GM13977 (cell line): ENCODE measurements around the gene TTC33.

Experiments
- DNase-seq: peaks from one replicate; pipeline ENCODE4 v3.0.0; 2012; ENCODE audit warnings: low spot score
- in situ Hi-C: fragments of 300-500 bp; cut with MboI; formaldehyde crosslinking; loops from one replicate; pipeline ENCODE4 v1.12.0; 2022; ENCODE audit warnings: low sequenced_read_pairs, low pct_unique_long_range_greater_than_20kb, mixed read lengths, inconsistent platforms; ENCODE audit not compliant: unreplicated experiment
- TF ChIP-seq, protein P1 (sequence below): IDR thresholded peaks from 2 replicates; pipeline ENCODE4 v1.5.1; 2012; ENCODE audit warnings: mild to moderate bottlenecking, control low read depth; ENCODE audit not compliant: insufficient read depth; ENCODE audit errors: extremely low read depth, missing control alignments

Gene TTC33

DNA sequence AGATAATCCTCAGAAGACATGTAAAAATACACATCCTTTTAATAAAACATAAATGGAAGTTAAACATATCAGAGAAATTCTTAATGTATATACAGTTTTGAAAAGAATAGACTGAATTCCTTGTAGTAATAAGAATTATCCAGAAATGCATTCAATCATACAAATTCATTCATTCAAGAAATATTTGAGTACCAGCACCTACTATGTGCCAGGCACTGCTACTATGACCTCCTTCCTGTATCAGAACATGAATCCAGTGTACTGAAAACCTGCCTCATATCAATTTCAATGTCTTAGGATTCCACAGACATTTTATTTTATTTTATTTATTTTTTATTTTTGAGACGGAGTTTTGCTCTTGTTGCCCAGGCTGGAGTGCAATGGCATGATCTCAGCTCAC, 29.2 kb upstream of the TTC33 start:
- TF ChIP-seq, protein P1, sequence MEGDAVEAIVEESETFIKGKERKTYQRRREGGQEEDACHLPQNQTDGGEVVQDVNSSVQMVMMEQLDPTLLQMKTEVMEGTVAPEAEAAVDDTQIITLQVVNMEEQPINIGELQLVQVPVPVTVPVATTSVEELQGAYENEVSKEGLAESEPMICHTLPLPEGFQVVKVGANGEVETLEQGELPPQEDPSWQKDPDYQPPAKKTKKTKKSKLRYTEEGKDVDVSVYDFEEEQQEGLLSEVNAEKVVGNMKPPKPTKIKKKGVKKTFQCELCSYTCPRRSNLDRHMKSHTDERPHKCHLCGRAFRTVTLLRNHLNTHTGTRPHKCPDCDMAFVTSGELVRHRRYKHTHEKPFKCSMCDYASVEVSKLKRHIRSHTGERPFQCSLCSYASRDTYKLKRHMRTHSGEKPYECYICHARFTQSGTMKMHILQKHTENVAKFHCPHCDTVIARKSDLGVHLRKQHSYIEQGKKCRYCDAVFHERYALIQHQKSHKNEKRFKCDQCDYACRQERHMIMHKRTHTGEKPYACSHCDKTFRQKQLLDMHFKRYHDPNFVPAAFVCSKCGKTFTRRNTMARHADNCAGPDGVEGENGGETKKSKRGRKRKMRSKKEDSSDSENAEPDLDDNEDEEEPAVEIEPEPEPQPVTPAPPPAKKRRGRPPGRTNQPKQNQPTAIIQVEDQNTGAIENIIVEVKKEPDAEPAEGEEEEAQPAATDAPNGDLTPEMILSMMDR, result no peak
- no peak for DNase-seq
- in situ Hi-C loops, result no loop called here

DNA sequence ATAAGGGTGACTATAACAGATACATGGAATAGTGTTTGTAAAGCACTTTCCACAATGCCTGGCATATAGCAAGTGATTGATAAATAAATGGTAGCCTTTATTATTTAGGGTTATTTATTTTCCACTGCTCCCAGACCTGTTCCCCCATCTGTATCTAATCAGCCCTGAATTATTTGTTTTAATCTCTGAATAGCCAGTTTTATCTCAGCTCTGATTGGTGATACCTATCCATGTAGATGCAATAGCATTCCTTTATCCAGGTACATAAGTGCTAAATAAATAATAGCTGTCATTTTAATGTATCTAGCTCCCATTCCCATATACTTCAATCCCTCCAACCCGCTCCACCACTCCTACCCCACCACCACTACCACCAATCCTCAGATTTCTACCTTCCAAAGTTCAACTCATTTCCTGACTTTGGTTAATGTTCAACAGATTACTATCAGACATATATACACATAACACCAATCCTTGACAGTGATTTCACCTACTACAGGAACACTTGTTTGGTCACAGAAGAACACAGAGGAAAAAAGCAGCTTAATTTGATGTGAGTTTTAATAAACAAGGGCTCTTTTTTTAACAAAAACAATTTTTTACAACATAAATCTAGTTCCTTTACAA, 28.4 kb upstream of the TTC33 start:
- in situ Hi-C loops, result no loop called here
- DNase-seq, result no peak
- TF ChIP-seq, protein P1, result no peak

DNA sequence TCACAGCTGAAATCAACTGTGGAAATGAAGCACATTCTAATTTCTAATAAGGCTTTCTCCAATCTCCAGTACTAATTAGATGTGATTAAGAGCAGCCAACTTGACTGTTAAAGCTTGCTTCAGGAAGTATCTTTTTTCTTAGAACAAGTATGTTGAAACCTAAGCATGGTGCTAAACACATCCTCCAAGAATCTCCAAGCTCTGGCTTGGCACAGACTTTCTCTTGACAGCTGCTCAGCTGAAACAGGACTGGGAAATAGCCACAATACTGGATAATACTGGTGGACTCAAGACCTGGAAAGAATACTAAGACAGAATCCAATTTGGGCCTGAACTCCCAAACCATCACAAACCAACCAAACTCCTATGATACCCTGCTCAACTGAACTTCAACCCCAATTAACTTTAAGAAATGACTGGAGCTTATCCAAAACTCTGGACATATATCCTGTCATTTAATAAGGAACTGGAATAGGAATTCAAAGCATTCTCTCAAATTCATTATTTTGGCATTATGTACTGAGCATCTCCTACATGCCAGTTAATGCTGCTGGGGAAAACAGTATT, 26.2 kb upstream of the TTC33 start:
- DNase-seq, result no peak
- in situ Hi-C loops, result no loop called here
- TF ChIP-seq, protein P1, result no peak

DNA sequence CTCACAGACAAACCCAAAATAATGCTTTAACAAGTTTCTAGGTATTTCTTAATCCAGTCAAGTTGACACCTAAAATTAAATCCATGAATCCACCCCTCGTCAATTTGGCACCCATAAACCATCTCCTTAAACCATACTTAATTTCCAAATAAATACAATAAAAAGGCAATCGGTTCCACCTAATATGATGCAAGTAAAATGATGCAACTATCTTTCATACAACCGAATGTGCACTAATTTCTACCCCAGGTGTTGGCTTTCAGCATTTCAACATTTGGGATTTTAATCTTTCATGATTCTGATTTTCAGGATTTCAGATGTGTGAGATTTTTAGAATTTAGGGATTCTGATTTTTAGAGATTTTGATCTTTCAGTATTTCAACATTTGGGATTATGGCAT, 25.1 kb upstream of the TTC33 start:
- TF ChIP-seq, protein P1, result no peak
- in situ Hi-C loops, result no loop called here
- DNase-seq, result no peak

DNA sequence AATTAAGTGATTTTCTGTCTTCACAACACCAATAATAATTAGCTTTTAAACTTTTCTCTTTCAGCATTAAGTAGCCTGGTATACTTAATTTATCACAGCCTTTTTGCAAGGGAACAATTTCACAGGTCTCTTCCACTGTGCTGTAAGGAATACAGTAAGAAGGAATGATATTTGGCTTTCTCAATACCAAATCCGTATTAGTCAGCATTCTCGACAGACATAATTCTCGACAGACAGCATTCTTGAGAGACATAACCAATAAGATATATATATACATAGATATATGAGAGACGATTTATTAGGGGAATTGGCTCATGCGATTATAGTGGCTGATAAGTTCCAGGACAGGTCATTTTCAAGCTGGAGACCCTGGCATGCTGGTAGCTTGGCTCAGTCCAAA, 24.4 kb upstream of the TTC33 start:
- TF ChIP-seq, protein P1, result no peak
- DNase-seq, result no peak
- in situ Hi-C loops, result no loop called here

DNA sequence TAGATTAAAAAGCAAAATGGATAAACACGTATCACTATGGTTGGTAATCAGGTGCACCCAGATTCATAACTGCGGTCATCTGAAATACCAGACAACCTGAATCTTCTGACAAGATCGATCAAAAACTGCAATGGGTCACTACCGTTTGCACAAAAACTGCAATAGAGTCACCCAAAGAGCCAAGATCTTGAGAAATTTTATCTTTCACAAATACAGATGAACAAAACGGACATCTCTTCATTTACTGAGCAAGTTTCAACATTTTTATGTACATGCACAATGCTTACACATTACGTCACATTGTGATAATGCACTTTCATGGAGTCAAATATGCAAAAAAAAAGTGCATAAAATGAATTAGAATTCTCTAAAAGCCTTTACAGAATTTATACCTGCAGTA, 23.8 kb upstream of the TTC33 start:
- in situ Hi-C loops, result no loop called here
- TF ChIP-seq, protein P1, result no peak
- no peak for DNase-seq
